HG02588 (cell line): ENCODE data around the gene PTPN21.
A peak's percentile ranks its signal among the peaks of the same experiment; 100 is the strongest.

Experiments
- ATAC-seq: cut with Tn5 transposase; IDR thresholded peaks from one replicate; pipeline ENCODE4 v1.9.1; 2021; ENCODE audit warnings: mild to moderate bottlenecking, moderate library complexity; ENCODE audit not compliant: unreplicated experiment

The PTPN21 gene

GRCh38 chr14:88507208-88507607 is 47.6 kb downstream of the PTPN21 start:
- no peak for ATAC-seq

- ATAC-seq = no peak
Measured at GRCh38 chr14:88505621-88506020, 49.2 kb downstream of the PTPN21 start.

GRCh38 chr14:88504602-88505001 is 50.2 kb downstream of the PTPN21 start:
- ATAC-seq = no peak

GRCh38 chr14:88503754-88504406 is 50.9 kb downstream of the PTPN21 start:
- ATAC-seq = no peak

- ATAC-seq = no peak
Measured at GRCh38 chr14:88502740-88503139, 52.1 kb downstream of the PTPN21 start.

GRCh38 chr14:88500611-88501010 is 54.2 kb downstream of the PTPN21 start:
- no peak for ATAC-seq

DNA sequence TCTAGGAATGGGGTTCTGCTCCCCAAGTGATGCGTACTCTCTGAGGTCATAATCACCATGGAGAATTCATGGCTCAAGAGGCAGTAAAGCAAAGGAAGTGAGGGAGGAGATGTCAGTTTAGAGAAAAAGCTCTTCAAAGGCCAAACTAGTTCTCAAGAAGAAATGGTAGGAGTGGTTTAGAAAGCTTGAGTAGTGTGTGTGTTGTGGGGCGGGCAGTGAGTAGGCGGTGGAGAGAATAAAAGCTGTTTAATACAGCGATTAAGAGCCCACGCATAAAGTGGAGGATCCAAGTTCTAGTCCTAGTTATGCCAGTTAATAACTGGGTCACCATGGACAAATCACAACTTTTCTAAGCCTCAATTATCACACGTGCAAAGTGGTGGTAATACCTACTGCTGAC is 55.6 kb downstream of the PTPN21 start:
- ATAC-seq = no peak

DNA sequence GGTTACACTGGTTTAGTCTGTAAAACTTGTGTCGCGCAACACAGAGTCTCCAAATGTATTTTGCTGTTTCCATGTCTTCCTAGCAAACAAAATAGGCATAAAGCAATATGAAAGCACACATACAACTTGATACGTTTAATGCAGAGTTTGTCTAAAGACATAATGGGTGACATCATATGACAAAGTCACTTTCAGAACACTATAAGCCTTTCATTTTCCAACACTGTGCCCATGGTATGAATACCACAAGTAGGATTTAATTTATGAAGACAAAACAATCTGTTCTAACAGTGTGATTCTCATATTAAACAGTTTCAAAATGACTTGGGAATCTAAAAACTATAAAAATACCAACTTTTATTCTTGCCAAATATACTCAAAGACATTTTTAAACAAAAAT is 58.4 kb downstream of the PTPN21 start:
- ATAC-seq = no peak

GRCh38 chr14:88493392-88494185 is 61.2 kb downstream of the PTPN21 start:
- ATAC-seq = no peak

DNA sequence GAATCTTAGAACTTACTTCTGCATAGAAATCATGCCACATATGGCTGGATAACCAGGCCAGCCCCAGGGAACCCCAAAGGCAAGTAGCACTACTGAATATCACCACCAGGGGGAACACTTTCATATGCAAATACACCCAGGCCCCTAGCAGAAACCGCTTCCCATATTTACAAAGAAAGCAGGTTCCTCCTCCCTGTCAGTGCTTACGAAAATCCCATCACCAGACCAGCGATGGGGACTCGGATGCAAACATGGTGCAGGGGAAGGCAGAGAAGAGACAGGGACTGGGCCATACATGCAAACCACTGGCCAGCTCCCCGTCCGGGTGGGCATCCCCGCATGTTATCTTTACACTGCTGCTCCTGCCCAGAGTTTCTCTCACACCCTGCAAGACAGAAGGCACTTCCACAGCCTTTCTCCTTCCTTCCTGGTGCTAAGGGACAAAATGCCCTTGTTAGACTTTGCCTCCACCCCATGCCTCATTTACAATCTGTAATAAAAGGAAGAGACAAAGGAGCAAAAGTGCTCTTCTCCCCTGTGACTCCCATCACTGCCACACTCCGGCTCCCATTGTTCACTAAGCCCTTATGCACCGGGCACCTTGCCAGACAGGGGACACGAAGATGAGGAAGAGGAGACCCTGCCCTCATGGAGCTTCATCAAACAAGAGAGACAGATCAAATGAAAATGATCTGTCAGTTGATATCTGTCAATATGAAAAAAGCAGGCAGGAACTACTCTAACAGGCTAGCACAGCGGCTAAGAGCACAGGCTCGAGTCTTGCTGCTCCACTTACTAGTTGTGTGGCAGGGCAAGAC is 62.3 kb downstream of the PTPN21 start:
- ATAC-seq = peak; percentile 90

DNA sequence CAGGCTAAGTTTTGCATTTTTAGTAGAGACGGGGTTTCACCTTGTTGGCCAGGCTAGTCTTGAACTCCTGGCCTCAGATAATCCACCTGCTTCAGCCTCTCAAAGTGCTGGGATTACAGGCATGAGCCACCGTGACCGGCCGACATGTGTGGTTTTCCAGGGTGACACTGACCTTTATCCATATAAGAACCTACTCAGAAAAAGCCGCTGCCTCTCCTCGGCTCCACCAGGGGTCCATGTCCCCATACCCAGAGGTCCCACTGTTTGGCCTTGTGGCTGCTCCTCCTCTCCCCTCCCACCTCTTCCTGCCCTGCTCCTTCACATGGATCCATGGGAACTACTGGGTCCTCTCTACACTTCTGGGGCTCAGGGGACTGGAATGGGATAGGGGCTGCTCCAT is 64.6 kb downstream of the PTPN21 start:
- ATAC-seq = no peak

DNA sequence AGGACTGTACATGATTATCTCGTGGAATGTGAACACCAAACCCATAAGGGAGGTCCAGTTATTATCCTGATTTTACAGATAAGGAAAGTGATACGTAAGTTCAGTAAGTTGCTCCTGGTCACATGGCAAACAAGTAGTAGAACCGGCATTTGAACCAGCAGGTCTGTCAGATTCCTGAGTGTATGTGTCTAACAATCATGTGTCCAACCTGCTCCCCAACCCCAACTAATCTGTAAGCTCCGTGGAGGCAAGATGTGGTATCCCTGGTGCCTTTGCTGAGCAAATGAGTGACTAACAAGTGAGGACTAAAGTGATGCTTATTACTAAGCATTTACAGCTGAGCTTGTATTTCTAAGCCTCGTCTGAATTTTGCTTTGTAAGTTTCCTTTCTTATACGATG is 65.9 kb downstream of the PTPN21 start:
- ATAC-seq = no peak

DNA sequence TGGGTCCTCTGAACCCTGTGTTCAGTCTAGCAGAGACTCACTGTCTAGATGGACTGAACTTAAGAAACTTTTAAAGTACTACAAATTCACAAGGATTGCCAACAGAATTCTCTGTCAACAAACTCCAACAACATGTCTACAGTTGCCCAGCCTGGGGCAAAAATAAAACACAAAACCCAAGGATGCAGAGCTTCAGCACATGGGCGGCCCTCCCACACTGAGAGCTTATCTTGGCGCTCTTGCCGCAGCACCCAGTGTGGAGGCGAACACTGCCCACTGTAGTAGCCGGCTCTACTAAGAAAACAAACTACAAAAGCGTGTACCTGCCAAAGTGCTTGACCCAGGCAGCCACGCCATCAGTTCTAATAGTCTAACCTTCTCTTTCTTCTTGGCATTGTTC is 66.7 kb downstream of the PTPN21 start:
- ATAC-seq = no peak

- no peak for ATAC-seq
Measured at GRCh38 chr14:88482524-88482923, 72.3 kb downstream of the PTPN21 start.

GRCh38 chr14:88481794-88482193 is 73.0 kb downstream of the PTPN21 start:
- ATAC-seq = no peak

DNA sequence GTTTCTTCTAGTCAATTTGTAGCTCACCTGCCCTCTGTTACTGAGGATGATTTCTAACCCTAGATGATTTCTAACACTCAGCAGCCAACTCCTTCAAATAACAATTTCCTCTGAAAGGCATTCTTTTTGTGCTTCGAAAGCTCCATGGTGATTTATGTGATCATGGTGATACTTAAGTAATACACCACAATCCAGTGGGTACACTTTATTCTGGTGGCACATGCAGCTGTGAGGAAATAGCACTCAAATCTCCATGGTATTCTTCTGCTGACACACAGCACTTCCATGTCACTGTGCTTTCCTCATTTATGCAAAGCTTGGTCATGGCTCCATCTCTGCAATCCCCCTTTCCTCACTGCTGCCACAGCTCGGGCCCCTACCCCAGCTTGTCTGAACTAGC is 73.7 kb downstream of the PTPN21 start:
- no peak for ATAC-seq

DNA sequence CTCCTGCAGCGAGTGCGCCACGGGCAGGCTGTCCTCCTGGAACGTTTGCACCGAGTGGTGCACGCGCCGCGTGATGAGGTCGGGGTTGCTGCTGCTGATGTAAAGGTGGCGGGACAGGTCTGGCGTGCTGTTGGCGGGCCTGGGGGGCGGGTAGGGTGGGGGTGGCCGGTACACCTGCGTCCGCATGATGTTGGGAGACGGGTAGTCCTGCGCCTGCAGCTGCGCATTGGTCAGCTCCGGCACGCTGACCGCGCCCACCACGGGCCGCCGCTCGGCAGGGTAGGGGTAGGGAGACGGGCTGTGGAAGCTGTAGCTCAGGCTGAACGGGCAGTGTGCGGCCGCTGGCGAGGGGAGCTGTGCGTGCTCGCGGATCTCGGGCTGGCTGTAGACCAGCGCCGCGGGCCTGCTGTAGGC is 75.2 kb downstream of the PTPN21 start:
- no peak for ATAC-seq

DNA sequence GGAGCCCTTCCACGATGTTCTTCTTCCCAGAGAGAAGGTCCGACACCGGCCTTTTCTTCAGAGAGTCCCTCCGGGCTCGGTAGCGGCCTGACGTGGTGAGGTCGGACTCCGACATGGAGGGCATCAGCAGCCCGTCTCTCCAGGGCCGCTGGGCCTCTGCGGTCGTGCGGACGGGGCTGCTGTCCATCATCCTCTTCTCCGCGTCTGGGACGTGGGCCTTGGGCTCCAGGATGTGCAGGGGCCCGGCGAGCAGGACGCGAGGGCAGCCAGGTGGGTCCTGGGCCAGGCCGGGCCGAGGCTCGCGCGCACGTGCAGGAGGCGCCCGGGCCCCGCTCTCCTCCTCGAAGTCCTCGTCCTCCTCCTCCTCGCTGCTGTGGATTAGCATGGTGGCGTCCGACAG is 75.9 kb downstream of the PTPN21 start:
- no peak for ATAC-seq

GRCh38 chr14:88477513-88478250 is 77.1 kb downstream of the PTPN21 start:
- ATAC-seq = no peak

DNA sequence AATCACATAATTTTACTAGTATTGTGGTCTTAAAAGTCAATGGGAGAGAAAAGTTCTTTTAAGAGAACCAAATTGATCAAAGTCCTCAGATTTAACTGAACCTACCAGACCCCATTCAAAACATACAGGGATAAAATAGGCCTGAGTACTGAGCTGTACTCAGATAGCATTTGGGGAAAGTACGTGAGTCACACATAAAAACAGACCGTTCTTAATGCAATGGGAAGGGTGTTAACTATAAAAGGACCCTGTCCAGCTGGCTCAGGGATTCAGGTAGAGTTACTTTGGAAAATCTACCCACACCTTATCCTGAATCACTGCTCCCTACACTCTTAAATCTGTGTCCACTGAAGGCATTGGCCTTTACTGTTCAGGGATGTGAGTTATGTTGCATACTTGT is 78.0 kb downstream of the PTPN21 start:
- no peak for ATAC-seq

DNA sequence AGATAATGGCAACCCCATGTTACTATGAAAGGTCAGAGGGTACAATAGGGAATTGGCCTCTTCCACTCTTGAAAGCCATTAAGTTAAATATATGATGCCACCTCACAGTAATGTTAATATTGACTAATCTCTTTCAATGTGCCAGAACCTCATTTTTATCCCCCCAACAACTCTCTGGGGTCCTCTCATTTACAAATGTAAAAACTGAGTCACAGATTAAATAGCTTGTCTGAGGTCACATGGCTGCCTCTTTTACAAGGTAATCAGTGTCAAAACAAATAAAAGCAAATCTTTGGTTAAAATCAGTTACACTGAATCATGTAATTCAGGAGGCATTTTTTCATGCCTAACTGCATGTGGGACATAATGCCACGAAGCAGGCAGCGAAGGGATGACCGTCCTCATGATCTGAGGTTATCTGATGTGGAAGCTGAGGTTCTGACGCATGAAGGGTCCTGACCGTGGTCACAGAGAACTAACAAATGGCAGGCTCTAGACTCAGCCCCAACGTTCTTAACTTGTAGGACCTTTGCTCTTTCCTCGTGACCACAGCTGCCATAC is 78.5 kb downstream of the PTPN21 start:
- ATAC-seq = no peak
